Large intestine (tissue), 3 donors: ENCODE measurements around the gene HEATR3. TPM values are rescaled to one million over a fixed set of nuclear protein-coding genes. Genes with fewer than 3 reads are reported as not detected.

Source experiments
- DNase-seq, 2 donors: peaks; one replicate each; pipeline versions ENCODE4 v3.0.0 to v3.0.0-alpha.2; 2013
- H3K27ac ChIP-seq: one replicate; pipeline ENCODE4 v1.5.1; 2013; ENCODE audit warnings: low read length
- H3K27me3 ChIP-seq: 2 replicates; pipeline ENCODE4 v1.6.1; 2013; ENCODE audit warnings: low read length; ENCODE audit not compliant: control insufficient read depth, insufficient read depth
- H3K36me3 ChIP-seq: 2 replicates; pipeline ENCODE4 v1.6.1; 2013; ENCODE audit warnings: low read length; ENCODE audit not compliant: control insufficient read depth, insufficient read depth
- H3K4me1 ChIP-seq: one replicate; pipeline ENCODE4 v1.6.1; 2013; ENCODE audit warnings: low read length; ENCODE audit not compliant: control insufficient read depth, insufficient read depth
- H3K4me3 ChIP-seq: one replicate; pipeline ENCODE4 v1.5.1; 2013; ENCODE audit warnings: low read length
- H3K9me3 ChIP-seq: one replicate; pipeline ENCODE4 v1.6.1; 2013; ENCODE audit warnings: mild to moderate bottlenecking, low read depth, low read length, moderate library complexity; ENCODE audit not compliant: control insufficient read depth
- WGBS: methylation state at CpG from one replicate; pipeline ENCODE4 v1.1.5; 2013; ENCODE audit warnings: low lambda C conversion rate; ENCODE audit not compliant: insufficient coverage; 5-methylcytosine and 5-hydroxymethylcytosine counted together
- polyA plus RNA-seq: library from polyadenylated mRNA; unstranded; fragments of 120-200 nt; gene quantifications from one replicate; pipeline ENCODE4 v1.2.1, GENCODE V29; 2013

The HEATR3 gene
- polyA plus RNA-seq, 1 donor = 11.7 TPM

GRCh38 chr16:50099957-50100648, 34.3 kb downstream of the HEATR3 start:
- no peak overlapping the region for H3K4me3 ChIP-seq
- 100% methylated on average over 1 of the region's 6 CpGs for WGBS
- H3K9me3 ChIP-seq = no peaks in the 10 kb centered on the region
- H3K36me3 ChIP-seq = peaks cover 30% of the 10 kb centered on the region
- no peak overlapping the region for H3K27ac ChIP-seq
- DNase-seq = no peak
- H3K4me1 ChIP-seq = no peaks in the 10 kb centered on the region
- no peaks in the 10 kb centered on the region for H3K27me3 ChIP-seq

GRCh38 chr16:50102051-50102746, 36.4 kb downstream of the HEATR3 start:
- Histone ChIP-seq H3K27me3 (no peaks in the 10 kb centered on the region), H3K4me1 (no peaks in the 10 kb centered on the region), H3K9me3 (no peaks in the 10 kb centered on the region), H3K27ac (no peak overlapping the region), H3K36me3 (peaks cover 30% of the 10 kb centered on the region), H3K4me3 (no peak overlapping the region)
- WGBS = 100% methylated on average over 1 of the region's 6 CpGs
- DNase-seq = no peak

GRCh38 chr16:50103764-50104163, 38.0 kb downstream of the HEATR3 start:
- H3K9me3 ChIP-seq = no peaks in the 10 kb centered on the region
- no peaks in the 10 kb centered on the region for H3K27me3 ChIP-seq
- no peaks in the 10 kb centered on the region for H3K4me1 ChIP-seq
- no CpG with 5 or more reads among the region's 5 CpGs for WGBS
- H3K4me3 ChIP-seq = no peak overlapping the region
- no peak for DNase-seq
- H3K27ac ChIP-seq = no peak overlapping the region
- H3K36me3 ChIP-seq = peaks cover 30% of the 10 kb centered on the region

- Histone ChIP-seq H3K4me1 (no peaks in the 10 kb centered on the region), H3K27me3 (no peaks in the 10 kb centered on the region), H3K9me3 (no peaks in the 10 kb centered on the region), H3K4me3 (no peak overlapping the region), H3K27ac (no peak overlapping the region), H3K36me3 (no peaks in the 10 kb centered on the region)
- WGBS = no CpG with 5 or more reads among the region's 8 CpGs
- DNase-seq = no peak
Measured at GRCh38 chr16:50114357-50115129, 48.8 kb downstream of the HEATR3 start.

GRCh38 chr16:50120711-50121110, 54.9 kb downstream of the HEATR3 start:
- H3K36me3 ChIP-seq = no peaks in the 10 kb centered on the region
- H3K4me3 ChIP-seq = no peak overlapping the region
- peaks cover 8% of the 10 kb centered on the region for H3K4me1 ChIP-seq
- DNase-seq = peak in 1 of 2 donors; percentile 56
- H3K27me3 ChIP-seq = no peaks in the 10 kb centered on the region
- no peak overlapping the region for H3K27ac ChIP-seq
- peaks cover 4% of the 10 kb centered on the region for H3K9me3 ChIP-seq

- Histone ChIP-seq H3K9me3 (peaks cover 4% of the 10 kb centered on the region), H3K27me3 (no peaks in the 10 kb centered on the region), H3K4me3 (no peak overlapping the region), H3K36me3 (no peaks in the 10 kb centered on the region), H3K27ac (no peak overlapping the region), H3K4me1 (peaks cover 8% of the 10 kb centered on the region)
- DNase-seq = peak in 1 of 2 donors; percentile 42
- no CpG with 5 or more reads among the region's 4 CpGs for WGBS
Measured at GRCh38 chr16:50121278-50121677, 55.5 kb downstream of the HEATR3 start.

GRCh38 chr16:50121721-50122445, 56.1 kb downstream of the HEATR3 start:
- peaks cover 8% of the 10 kb centered on the region for H3K4me1 ChIP-seq
- no CpG with 5 or more reads among the region's 14 CpGs for WGBS
- H3K4me3 ChIP-seq = no peak overlapping the region
- H3K36me3 ChIP-seq = no peaks in the 10 kb centered on the region
- H3K27ac ChIP-seq = no peak overlapping the region
- H3K27me3 ChIP-seq = no peaks in the 10 kb centered on the region
- H3K9me3 ChIP-seq = peaks cover 4% of the 10 kb centered on the region
- DNase-seq = no peak

GRCh38 chr16:50123417-50123816, 57.6 kb downstream of the HEATR3 start:
- WGBS = 83% methylated on average over 1 of the region's 1 CpG
- no peak for DNase-seq
- no peaks in the 10 kb centered on the region for H3K36me3 ChIP-seq
- no peaks in the 10 kb centered on the region for H3K27me3 ChIP-seq
- H3K9me3 ChIP-seq = peaks cover 4% of the 10 kb centered on the region
- H3K4me1 ChIP-seq = peaks cover 8% of the 10 kb centered on the region
- H3K27ac ChIP-seq = no peak overlapping the region
- no peak overlapping the region for H3K4me3 ChIP-seq

- Histone ChIP-seq H3K27me3 (no peaks in the 10 kb centered on the region), H3K36me3 (no peaks in the 10 kb centered on the region), H3K27ac (no peak overlapping the region), H3K9me3 (peaks cover 4% of the 10 kb centered on the region), H3K4me3 (no peak overlapping the region), H3K4me1 (peaks cover 8% of the 10 kb centered on the region)
- no CpG with 5 or more reads among the region's 2 CpGs for WGBS
- no peak for DNase-seq
Measured at GRCh38 chr16:50124769-50125168, 59.0 kb downstream of the HEATR3 start.

- Histone ChIP-seq H3K4me3 (no peak overlapping the region), H3K36me3 (no peaks in the 10 kb centered on the region), H3K27me3 (no peaks in the 10 kb centered on the region), H3K4me1 (peaks cover 6% of the 10 kb centered on the region), H3K9me3 (peaks cover 4% of the 10 kb centered on the region), H3K27ac (no peak overlapping the region)
- 100% methylated on average over 2 of the region's 4 CpGs for WGBS
- DNase-seq = no peak
Measured at GRCh38 chr16:50126183-50126582, 60.4 kb downstream of the HEATR3 start.
